K562 (cell line): ENCODE measurements around the gene CGREF1. TPM values are rescaled to one million over a fixed set of nuclear protein-coding genes. Genes with fewer than 3 reads are reported as not detected.
A peak's percentile ranks its signal among the peaks of the same experiment; 100 is the strongest.

ENCODE experiments used
- HDAC1 ChIP-seq, 2 experiments: fragments of 450-650 bp; IDR thresholded peaks; 2 replicates each; pipeline ENCODE4 v1.6.1; 2016 to 2017; ENCODE audit warnings: inconsistent platforms in 1 of 2, mild to moderate bottlenecking in 1 of 2, moderate library complexity in 1 of 2
- KAT8 ChIP-seq: fragments of 450-650 bp; IDR thresholded peaks from 2 replicates; pipeline ENCODE4 v1.6.1; 2016; ENCODE audit warnings: low read depth, mild to moderate bottlenecking
- NRF1 ChIP-seq, 2 experiments: fragments of 450-650 bp; IDR thresholded peaks in 1 of 2; conservative IDR thresholded peaks in 1 of 2; 2 replicates each; pipeline ENCODE4 v1.6.1; 2014; ENCODE audit warnings: mild to moderate bottlenecking in 2 of 2
- RNF219 ChIP-seq: fragments of 250-450 bp; sonication (Bioruptor Pico); IDR thresholded peaks from 2 replicates; pipeline ENCODE4 v1.5.0; 2022; ENCODE audit warnings: mild to moderate bottlenecking
- SIN3A ChIP-seq, 2 experiments: fragments of 150-350 bp in 1 of 2; IDR thresholded peaks; 2 replicates each; pipeline ENCODE4 v1.6.1; 2011 to 2016; ENCODE audit warnings: borderline replicate concordance in 2 of 2, low read depth in 2 of 2, low read length in 2 of 2, mild to moderate bottlenecking in 2 of 2, moderate library complexity in 2 of 2; ENCODE audit not compliant: control insufficient read depth in 1 of 2
- SMARCE1 ChIP-seq: fragments of 450-650 bp; IDR thresholded peaks from 2 replicates; pipeline ENCODE4 v1.7.1; 2016; ENCODE audit warnings: mild to moderate bottlenecking
- TRIM24 ChIP-seq, 2 experiments: fragments of 450-650 bp; IDR thresholded peaks; 2 replicates each; pipeline ENCODE4 v1.6.1; 2016
- U2AF2 ChIP-seq: fragments of 200-400 bp; formaldehyde crosslinking; optimal IDR thresholded peaks from 2 replicates; pipeline ENCODE3; 2017; ENCODE audit warnings: low read depth, mild to moderate bottlenecking, low read length
- polyA plus RNA-seq, 8 experiments: library from polyadenylated mRNA; depleted of rRNA in 4 of 8; stranded (reverse) in 5 of 8; unstranded in 3 of 8; fragments of >200 nt; fragmentation: Nextera tagmentation in 2 of 8; fragmentation: Illumina TruSeq in 1 of 8; extraction: Ambion mirVana in 2 of 8; extraction: Trizol in 1 of 8; gene quantifications; 2 replicates each; pipeline versions ENCODE4 v1.2.1 to v1.2.3, GENCODE V29; 2011 to 2014; ENCODE audit warnings: inconsistent platforms in 1 of 8, missing spikeins in 1 of 8
- total RNA-seq, 7 experiments: library from RNA; depleted of rRNA in 6 of 7; stranded (reverse); fragments of >200 nt in 6 of 7; fragmentation: Illumina TruSeq in 2 of 7; extraction: Trizol in 2 of 7; gene quantifications; 2 replicates each; pipeline versions ENCODE4 v1.2.1 to v1.2.3, GENCODE V29; 2011 to 2021; ENCODE audit warnings: low replicate concordance in 1 of 7
- TF ChIP-seq, protein P1 (sequence below): fragments of 200-800 bp; sonication (Bioruptor generic); IDR thresholded peaks from 2 replicates; pipeline ENCODE4 v1.6.1; 2016; ENCODE audit warnings: missing genetic modification characterization, missing compliant biosample characterization
- TF ChIP-seq, protein P2 (sequence below): sonication (generic); formaldehyde crosslinking; IDR thresholded peaks from 2 replicates; pipeline ENCODE4 v1.8.0; 2022; ENCODE audit warnings: mild to moderate bottlenecking, missing genetic modification reagents
- TF ChIP-seq, protein P3 (sequence below): sonication (generic); formaldehyde crosslinking; IDR thresholded peaks from 2 replicates; pipeline ENCODE4 v1.9.0; 2022; ENCODE audit warnings: mild to moderate bottlenecking, missing genetic modification reagents

The CGREF1 gene
- total and polyA plus RNA-seq, 9 of the 15 experiments (the other 6 are each of a cell fraction or from before 2014, with no cell fraction given), result 0.07 to 0.50 (median 0.37) TPM

- no peak for TF ChIP-seq U2AF2
- TF ChIP-seq, protein P1, sequence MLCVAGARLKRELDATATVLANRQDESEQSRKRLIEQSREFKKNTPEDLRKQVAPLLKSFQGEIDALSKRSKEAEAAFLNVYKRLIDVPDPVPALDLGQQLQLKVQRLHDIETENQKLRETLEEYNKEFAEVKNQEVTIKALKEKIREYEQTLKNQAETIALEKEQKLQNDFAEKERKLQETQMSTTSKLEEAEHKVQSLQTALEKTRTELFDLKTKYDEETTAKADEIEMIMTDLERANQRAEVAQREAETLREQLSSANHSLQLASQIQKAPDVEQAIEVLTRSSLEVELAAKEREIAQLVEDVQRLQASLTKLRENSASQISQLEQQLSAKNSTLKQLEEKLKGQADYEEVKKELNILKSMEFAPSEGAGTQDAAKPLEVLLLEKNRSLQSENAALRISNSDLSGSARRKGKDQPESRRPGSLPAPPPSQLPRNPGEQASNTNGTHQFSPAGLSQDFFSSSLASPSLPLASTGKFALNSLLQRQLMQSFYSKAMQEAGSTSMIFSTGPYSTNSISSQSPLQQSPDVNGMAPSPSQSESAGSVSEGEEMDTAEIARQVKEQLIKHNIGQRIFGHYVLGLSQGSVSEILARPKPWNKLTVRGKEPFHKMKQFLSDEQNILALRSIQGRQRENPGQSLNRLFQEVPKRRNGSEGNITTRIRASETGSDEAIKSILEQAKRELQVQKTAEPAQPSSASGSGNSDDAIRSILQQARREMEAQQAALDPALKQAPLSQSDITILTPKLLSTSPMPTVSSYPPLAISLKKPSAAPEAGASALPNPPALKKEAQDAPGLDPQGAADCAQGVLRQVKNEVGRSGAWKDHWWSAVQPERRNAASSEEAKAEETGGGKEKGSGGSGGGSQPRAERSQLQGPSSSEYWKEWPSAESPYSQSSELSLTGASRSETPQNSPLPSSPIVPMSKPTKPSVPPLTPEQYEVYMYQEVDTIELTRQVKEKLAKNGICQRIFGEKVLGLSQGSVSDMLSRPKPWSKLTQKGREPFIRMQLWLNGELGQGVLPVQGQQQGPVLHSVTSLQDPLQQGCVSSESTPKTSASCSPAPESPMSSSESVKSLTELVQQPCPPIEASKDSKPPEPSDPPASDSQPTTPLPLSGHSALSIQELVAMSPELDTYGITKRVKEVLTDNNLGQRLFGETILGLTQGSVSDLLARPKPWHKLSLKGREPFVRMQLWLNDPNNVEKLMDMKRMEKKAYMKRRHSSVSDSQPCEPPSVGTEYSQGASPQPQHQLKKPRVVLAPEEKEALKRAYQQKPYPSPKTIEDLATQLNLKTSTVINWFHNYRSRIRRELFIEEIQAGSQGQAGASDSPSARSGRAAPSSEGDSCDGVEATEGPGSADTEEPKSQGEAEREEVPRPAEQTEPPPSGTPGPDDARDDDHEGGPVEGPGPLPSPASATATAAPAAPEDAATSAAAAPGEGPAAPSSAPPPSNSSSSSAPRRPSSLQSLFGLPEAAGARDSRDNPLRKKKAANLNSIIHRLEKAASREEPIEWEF (CRISPR knock-in tag), result no peak
- TF ChIP-seq HDAC1 (IDR thresholded peaks at IDR 0.05), result peak in 1 of 2 experiments; percentile 50; a peak in 2 of 4 replicates
- TF ChIP-seq, protein P2, sequence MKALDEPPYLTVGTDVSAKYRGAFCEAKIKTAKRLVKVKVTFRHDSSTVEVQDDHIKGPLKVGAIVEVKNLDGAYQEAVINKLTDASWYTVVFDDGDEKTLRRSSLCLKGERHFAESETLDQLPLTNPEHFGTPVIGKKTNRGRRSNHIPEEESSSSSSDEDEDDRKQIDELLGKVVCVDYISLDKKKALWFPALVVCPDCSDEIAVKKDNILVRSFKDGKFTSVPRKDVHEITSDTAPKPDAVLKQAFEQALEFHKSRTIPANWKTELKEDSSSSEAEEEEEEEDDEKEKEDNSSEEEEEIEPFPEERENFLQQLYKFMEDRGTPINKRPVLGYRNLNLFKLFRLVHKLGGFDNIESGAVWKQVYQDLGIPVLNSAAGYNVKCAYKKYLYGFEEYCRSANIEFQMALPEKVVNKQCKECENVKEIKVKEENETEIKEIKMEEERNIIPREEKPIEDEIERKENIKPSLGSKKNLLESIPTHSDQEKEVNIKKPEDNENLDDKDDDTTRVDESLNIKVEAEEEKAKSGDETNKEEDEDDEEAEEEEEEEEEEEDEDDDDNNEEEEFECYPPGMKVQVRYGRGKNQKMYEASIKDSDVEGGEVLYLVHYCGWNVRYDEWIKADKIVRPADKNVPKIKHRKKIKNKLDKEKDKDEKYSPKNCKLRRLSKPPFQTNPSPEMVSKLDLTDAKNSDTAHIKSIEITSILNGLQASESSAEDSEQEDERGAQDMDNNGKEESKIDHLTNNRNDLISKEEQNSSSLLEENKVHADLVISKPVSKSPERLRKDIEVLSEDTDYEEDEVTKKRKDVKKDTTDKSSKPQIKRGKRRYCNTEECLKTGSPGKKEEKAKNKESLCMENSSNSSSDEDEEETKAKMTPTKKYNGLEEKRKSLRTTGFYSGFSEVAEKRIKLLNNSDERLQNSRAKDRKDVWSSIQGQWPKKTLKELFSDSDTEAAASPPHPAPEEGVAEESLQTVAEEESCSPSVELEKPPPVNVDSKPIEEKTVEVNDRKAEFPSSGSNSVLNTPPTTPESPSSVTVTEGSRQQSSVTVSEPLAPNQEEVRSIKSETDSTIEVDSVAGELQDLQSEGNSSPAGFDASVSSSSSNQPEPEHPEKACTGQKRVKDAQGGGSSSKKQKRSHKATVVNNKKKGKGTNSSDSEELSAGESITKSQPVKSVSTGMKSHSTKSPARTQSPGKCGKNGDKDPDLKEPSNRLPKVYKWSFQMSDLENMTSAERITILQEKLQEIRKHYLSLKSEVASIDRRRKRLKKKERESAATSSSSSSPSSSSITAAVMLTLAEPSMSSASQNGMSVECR (CRISPR knock-in tag), result peak; percentile 67; the same call in 1 of the 2 replicates
- TF ChIP-seq, protein P3, sequence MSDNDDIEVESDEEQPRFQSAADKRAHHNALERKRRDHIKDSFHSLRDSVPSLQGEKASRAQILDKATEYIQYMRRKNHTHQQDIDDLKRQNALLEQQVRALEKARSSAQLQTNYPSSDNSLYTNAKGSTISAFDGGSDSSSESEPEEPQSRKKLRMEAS (CRISPR knock-in tag), result peak; percentile 7
- TF ChIP-seq NRF1 (conservative IDR thresholded peaks at IDR 0.05 in 1 of 2, IDR thresholded peaks at IDR 0.05 in 1 of 2), result peak in 1 of 2 experiments; percentile 37; a peak in 1 of 4 replicates
- no peak for TF ChIP-seq KAT8
- TF ChIP-seq RNF219, result no peak
- TF ChIP-seq TRIM24 (IDR thresholded peaks at IDR 0.05), result no peak
- TF ChIP-seq SMARCE1, result no peak
- peak in 1 of 2 experiments; percentile 82; a peak in 2 of 4 replicates for TF ChIP-seq SIN3A (IDR thresholded peaks at IDR 0.05; ENCODE audit: borderline replicate concordance in 2 of 2, control insufficient read depth in 1 of 2, low read depth in 2 of 2, low read length in 2 of 2)
Observed at GRCh38 chr2:27086724-27087593, 32.0 kb downstream of the CGREF1 start, which contains the start of gene KHK (continued).
